ENCODE measurements around the gene RPSA. TPM values are rescaled to one million over a fixed set of nuclear protein-coding genes. Genes with fewer than 3 reads are reported as not detected.

RPSA gene
- total RNA-seq, 1 experiment from 2014 or later, result 2,077 TPM

DNA sequence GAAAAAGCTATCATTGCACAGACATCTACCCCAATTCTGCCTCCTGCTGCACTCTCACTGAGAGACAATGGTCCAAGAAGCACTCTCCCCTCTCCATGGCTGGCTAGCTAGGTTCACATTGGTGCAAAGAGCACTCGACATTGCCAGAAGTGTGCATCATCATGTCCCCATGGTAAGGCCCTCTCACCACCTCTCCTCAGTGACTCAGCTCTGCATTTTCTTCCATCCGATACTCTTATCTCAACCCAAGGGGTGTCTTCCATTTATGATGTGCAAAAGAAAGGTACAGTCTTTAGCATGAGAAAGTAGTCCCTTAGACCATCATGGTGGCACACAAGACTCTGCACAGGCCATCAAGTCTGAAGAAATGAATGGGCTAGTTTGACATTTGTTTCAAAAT lies 14.0 kb downstream of the RPSA start:
- Histone ChIP-seq H3K14ac (ENCODE audit: insufficient read depth, low read length) (no peak overlapping the region), H2AFZ (ENCODE audit: low read length) (no peak overlapping the region), H3K79me2 (ENCODE audit: insufficient read depth, low read length) (no peaks in the 10 kb centered on the region), H4K8ac (replicated peaks; ENCODE audit: insufficient read length, low read depth, low read length) (no peak overlapping the region), H3K4me1 (ENCODE audit: insufficient read depth, low read length) (no peaks in the 10 kb centered on the region), H3T11ph (ENCODE audit: low read length) (no peak overlapping the region), H3K79me1 (ENCODE audit: insufficient read depth, low read depth, low read length, poor library complexity, severe bottlenecking) (no peaks in the 10 kb centered on the region), H3K56ac (ENCODE audit: insufficient read length, low read depth, low read length) (no peak overlapping the region), H2AK5ac (ENCODE audit: insufficient read length, low read length) (no peak overlapping the region), H2BK15ac (ENCODE audit: low read depth, low read length) (no peak overlapping the region), H3K23ac (ENCODE audit: insufficient read length, low read depth, low read length) (no peak overlapping the region), H3K9me3 (ENCODE audit: control insufficient read depth, low read depth, low read length) (no peaks in the 10 kb centered on the region), H3K23me2 (ENCODE audit: insufficient read length, low read depth, low read length, poor library complexity, severe bottlenecking) (no peaks in the 10 kb centered on the region), H3K27me3 (ENCODE audit: insufficient read depth, low read length) (no peaks in the 10 kb centered on the region), H2BK12ac (ENCODE audit: insufficient read length, low read depth, low read length) (no peak overlapping the region), H2BK20ac (ENCODE audit: low read depth, low read length, poor library complexity, severe bottlenecking) (no peak overlapping the region), H3K4ac (ENCODE audit: low read depth, low read length) (no peak overlapping the region), H3K9ac (ENCODE audit: extremely low read depth, insufficient read length, low read length) (no peak overlapping the region), H4K5ac (ENCODE audit: insufficient read length, low read depth, low read length) (no peak overlapping the region), H3K27ac (ENCODE audit: insufficient read length, low read depth, low read length) (no peak overlapping the region), H2BK120ac (ENCODE audit: low read depth, low read length, poor library complexity, severe bottlenecking) (no peak overlapping the region), H4K20me1 (ENCODE audit: control insufficient read depth, insufficient read depth, insufficient read length) (no peaks in the 10 kb centered on the region), H3K18ac (ENCODE audit: insufficient read length, low read depth, low read length) (no peak overlapping the region), H4K91ac (ENCODE audit: insufficient read length, low read depth, low read length) (no peak overlapping the region), H3K4me2 (ENCODE audit: insufficient read depth, insufficient read length, low read length) (no peak overlapping the region), H2BK5ac (ENCODE audit: insufficient read length, low read length) (no peak overlapping the region)
- no peaks in the 10 kb centered on the region for H3K9me3 Mint-ChIP-seq
- peaks cover 19 to 29% of the 10 kb centered on the region in 2 experiments for H3K4me1 Mint-ChIP-seq
- H3K36me3 Mint-ChIP-seq (ENCODE audit: insufficient read depth in 1 of 3, low read depth in 3 of 3), result peaks cover 0 to 5% (median 0%) of the 10 kb centered on the region in 3 experiments; a peak in 2 of 7 replicates
- no peak for DNase-seq
- no peak overlapping the region for H3K4me3 Mint-ChIP-seq
- no CpG with 5 or more reads among the region's 2 CpGs for WGBS (ENCODE audit: extremely low coverage, insufficient read length, low lambda C conversion rate)
- TF ChIP-seq, protein P1, sequence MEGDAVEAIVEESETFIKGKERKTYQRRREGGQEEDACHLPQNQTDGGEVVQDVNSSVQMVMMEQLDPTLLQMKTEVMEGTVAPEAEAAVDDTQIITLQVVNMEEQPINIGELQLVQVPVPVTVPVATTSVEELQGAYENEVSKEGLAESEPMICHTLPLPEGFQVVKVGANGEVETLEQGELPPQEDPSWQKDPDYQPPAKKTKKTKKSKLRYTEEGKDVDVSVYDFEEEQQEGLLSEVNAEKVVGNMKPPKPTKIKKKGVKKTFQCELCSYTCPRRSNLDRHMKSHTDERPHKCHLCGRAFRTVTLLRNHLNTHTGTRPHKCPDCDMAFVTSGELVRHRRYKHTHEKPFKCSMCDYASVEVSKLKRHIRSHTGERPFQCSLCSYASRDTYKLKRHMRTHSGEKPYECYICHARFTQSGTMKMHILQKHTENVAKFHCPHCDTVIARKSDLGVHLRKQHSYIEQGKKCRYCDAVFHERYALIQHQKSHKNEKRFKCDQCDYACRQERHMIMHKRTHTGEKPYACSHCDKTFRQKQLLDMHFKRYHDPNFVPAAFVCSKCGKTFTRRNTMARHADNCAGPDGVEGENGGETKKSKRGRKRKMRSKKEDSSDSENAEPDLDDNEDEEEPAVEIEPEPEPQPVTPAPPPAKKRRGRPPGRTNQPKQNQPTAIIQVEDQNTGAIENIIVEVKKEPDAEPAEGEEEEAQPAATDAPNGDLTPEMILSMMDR (conservative IDR thresholded peaks at IDR 0.05), result no peak
- H3K27me3 Mint-ChIP-seq (ENCODE audit: low read depth), result peaks cover 5% of the 10 kb centered on the region; the same call in 1 of the 2 replicates
- no peak overlapping the region for H3K27ac Mint-ChIP-seq
